OCI-LY7 (cell line): Measurements from ENCODE around the gene GBF1. TPM values are rescaled to one million over a fixed set of nuclear protein-coding genes. Genes with fewer than 3 reads are reported as not detected.

ENCODE experiments used
- BruUV-seq: library from RNA; stranded (reverse); fragments of 400-500 nt; replicated peaks from 2 replicates; lab custom pipeline; 2021; lab: Mats Ljungman, UMichigan
- CTCF ChIA-PET: fragments of 300-600 bp; sonication (Branson Sonifier 250); formaldehyde crosslinking; loops from one replicate; lab custom pipeline; 2022; ENCODE audit warnings: antibody characterized with exemption; ENCODE audit not compliant: unreplicated experiment; lab: Charles Lee
- POLR2A ChIA-PET: fragments of 300-600 bp; sonication (Branson Sonifier 250); formaldehyde crosslinking; loops from one replicate; lab custom pipeline; 2022; ENCODE audit warnings: antibody characterized with exemption; lab: Charles Lee
- DNase-seq: peaks from one replicate; pipeline ENCODE4 v3.0.0-alpha.2; 2015; ENCODE audit warnings: low spot score
- H2AFZ ChIP-seq: fragments of 200-600 bp; sonication (generic), shearing (Covaris generic); 2 replicates; pipeline ENCODE4 v1.6.1; 2014; ENCODE audit warnings: mild to moderate bottlenecking, antibody characterized with exemption, low read length, moderate library complexity
- H3K27ac ChIP-seq: fragments of 200-600 bp; sonication (generic); 2 replicates; pipeline ENCODE4 v1.5.1; 2014; ENCODE audit warnings: mixed run types, low read depth, mild to moderate bottlenecking, moderate library complexity, low read length, inconsistent platforms; ENCODE audit not compliant: poor library complexity, severe bottlenecking
- H3K36me3 ChIP-seq: fragments of 200-600 bp; sonication (generic); 2 replicates; pipeline ENCODE4 v1.6.1; 2014; ENCODE audit warnings: mild to moderate bottlenecking, antibody characterized with exemption, low read length, moderate library complexity, mixed read lengths; ENCODE audit not compliant: insufficient read depth
- H3K4me1 ChIP-seq: fragments of 200-600 bp; sonication (generic); 2 replicates; pipeline ENCODE4 v1.5.1; 2014; ENCODE audit warnings: mild to moderate bottlenecking, low read length; ENCODE audit not compliant: insufficient read depth, poor library complexity, severe bottlenecking
- H3K4me2 ChIP-seq: fragments of 200-600 bp; sonication (generic); 2 replicates; pipeline ENCODE4 v1.6.1; 2014; ENCODE audit warnings: mild to moderate bottlenecking, low read length
- H3K4me3 ChIP-seq: fragments of 200-600 bp; sonication (generic); 2 replicates; pipeline ENCODE4 v1.5.1; 2014; ENCODE audit warnings: mild to moderate bottlenecking, low read depth, low read length; ENCODE audit not compliant: poor library complexity, severe bottlenecking
- H3K79me2 ChIP-seq: fragments of 200-600 bp; sonication (generic); 2 replicates; pipeline ENCODE4 v1.6.1; 2016; ENCODE audit warnings: low read depth, mild to moderate bottlenecking, low read length, moderate library complexity, mixed read lengths; ENCODE audit not compliant: insufficient read depth
- H3K9me2 ChIP-seq: fragments of 200-600 bp; sonication (generic); 2 replicates; pipeline ENCODE4 v1.6.1; 2016; ENCODE audit warnings: mild to moderate bottlenecking, low read length, mixed read lengths; ENCODE audit not compliant: insufficient read depth
- H3K9me3 ChIP-seq: fragments of 200-600 bp; sonication (generic); 2 replicates; pipeline ENCODE4 v1.6.1; 2014; ENCODE audit warnings: mild to moderate bottlenecking, mixed run types, low read length, mixed read lengths
- H4K20me1 ChIP-seq: fragments of 200-600 bp; sonication (generic); 2 replicates; pipeline ENCODE4 v1.6.1; 2014; ENCODE audit warnings: mild to moderate bottlenecking, antibody characterized with exemption, low read length, moderate library complexity, mixed read lengths; ENCODE audit not compliant: insufficient read depth
- CTCF ChIP-seq: fragments of 200-600 bp; sonication (generic); conservative IDR thresholded peaks from 2 replicates; pipeline ENCODE4 v1.5.1; 2014; ENCODE audit warnings: mild to moderate bottlenecking, antibody characterized with exemption, low read length, moderate library complexity, mixed read lengths
- EZH2phosphoT487 ChIP-seq: fragments of 200-600 bp; sonication (generic); IDR thresholded peaks from 2 replicates; pipeline ENCODE4 v1.6.1; 2018; ENCODE audit warnings: low read depth, borderline replicate concordance, mild to moderate bottlenecking, mixed run types, antibody characterized with exemption, low read length, moderate library complexity, mixed read lengths
- intact Hi-C: fragments of 100-400 bp; cut with micrococcal nuclease; formaldehyde crosslinking; loops from one replicate; pipeline ENCODE4 v1.10.0; 2022; ENCODE audit not compliant: unreplicated experiment
- total RNA-seq, 2 experiments: library from RNA; depleted of rRNA in 1 of 2; stranded (reverse); fragments of >200 nt in 1 of 2; shearing (Covaris generic) in 1 of 2; gene quantifications; 2 replicates each; pipeline ENCODE4 v1.2.3, GENCODE V29; 2014 to 2022

Gene GBF1
- total RNA-seq, 2 experiments from 2014 or later: 17.8 to 33.4 TPM

DNA sequence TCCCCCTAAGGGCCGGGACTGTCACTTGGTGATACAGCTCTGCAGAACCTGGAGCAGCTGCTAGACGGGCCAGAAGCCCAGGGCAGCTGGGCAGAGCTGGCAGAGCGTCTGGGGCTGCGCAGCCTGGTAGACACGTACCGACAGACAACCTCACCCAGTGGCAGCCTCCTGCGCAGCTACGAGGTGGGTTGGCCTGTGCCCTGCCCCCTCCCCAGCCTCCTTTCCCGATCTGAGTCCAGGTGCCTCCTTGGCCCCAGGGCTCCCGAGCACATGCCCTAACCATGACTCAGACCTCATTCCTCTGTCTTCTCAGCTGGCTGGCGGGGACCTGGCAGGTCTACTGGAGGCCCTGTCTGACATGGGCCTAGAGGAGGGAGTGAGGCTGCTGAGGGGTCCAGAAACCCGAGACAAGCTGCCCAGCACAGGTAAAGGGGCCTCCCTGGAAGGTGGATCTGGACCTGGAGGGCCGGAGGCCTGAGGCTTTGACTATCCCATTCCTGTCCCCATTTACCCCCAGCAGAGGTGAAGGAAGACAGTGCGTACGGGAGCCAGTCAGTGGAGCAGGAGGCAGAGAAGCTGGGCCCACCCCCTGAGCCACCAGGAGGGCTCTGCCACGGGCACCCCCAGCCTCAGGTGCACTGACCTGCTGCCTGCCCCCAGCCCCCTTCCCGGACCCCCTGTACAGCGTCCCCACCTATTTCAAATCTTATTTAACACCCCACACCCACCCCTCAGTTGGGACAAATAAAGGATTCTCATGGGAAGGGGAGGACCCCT lies 156.6 kb downstream of the GBF1 start:
- CTCF ChIA-PET: no interaction called here
- Histone ChIP-seq H3K36me3 (peaks cover 41% of the 10 kb centered on the region), H3K9me3 (no peaks in the 10 kb centered on the region), H3K27ac (no peak overlapping the region), H3K4me1 (peaks cover 12% of the 10 kb centered on the region), H3K9me2 (no peaks in the 10 kb centered on the region), H3K4me2 (no peak overlapping the region), H4K20me1 (no peaks in the 10 kb centered on the region), H3K79me2 (no peaks in the 10 kb centered on the region), H2AFZ (no peak overlapping the region), H3K4me3 (no peak overlapping the region)
- intact Hi-C loops: no loop called here
- no TSS peak for BruUV-seq
- no peak for TF ChIP-seq EZH2phosphoT487
- no peak for TF ChIP-seq CTCF
- no peak for DNase-seq
- POLR2A ChIA-PET: no interaction called here

- intact Hi-C loops: no loop called here
- Histone ChIP-seq H2AFZ (no peak overlapping the region), H3K9me2 (no peaks in the 10 kb centered on the region), H3K4me1 (peaks cover 12% of the 10 kb centered on the region), H3K36me3 (peaks cover 39% of the 10 kb centered on the region), H3K9me3 (no peaks in the 10 kb centered on the region), H3K4me3 (no peak overlapping the region), H4K20me1 (no peaks in the 10 kb centered on the region), H3K79me2 (no peaks in the 10 kb centered on the region), H3K27ac (no peak overlapping the region), H3K4me2 (no peak overlapping the region)
- CTCF ChIA-PET: no interaction called here
- DNase-seq: no peak
- BruUV-seq: no TSS peak
- TF ChIP-seq EZH2phosphoT487 (no peak), CTCF (no peak)
- POLR2A ChIA-PET: no interaction called here
Measured at GRCh38 chr10:102402512-102402896, 157.2 kb downstream of the GBF1 start.

- Histone ChIP-seq H4K20me1 (no peaks in the 10 kb centered on the region; the same call in 1 of the 2 replicates), H3K4me2 (no peak overlapping the region), H3K36me3 (peaks cover 33% of the 10 kb centered on the region), H3K27ac (no peak overlapping the region), H3K4me3 (no peak overlapping the region), H3K9me3 (no peaks in the 10 kb centered on the region), H3K9me2 (no peaks in the 10 kb centered on the region), H3K79me2 (no peaks in the 10 kb centered on the region), H3K4me1 (peaks cover 12% of the 10 kb centered on the region), H2AFZ (no peak overlapping the region)
- ChIA-PET CTCF (no interaction called here), POLR2A (no interaction called here)
- no TSS peak for BruUV-seq
- intact Hi-C loops: no loop called here
- TF ChIP-seq EZH2phosphoT487 (no peak), CTCF (no peak)
- DNase-seq: no peak
Measured at GRCh38 chr10:102403115-102403514, 157.8 kb downstream of the GBF1 start.
